Inferior parietal cortex (tissue), 1 donor: ENCODE results near the gene TMPRSS12.
"Not testable (repeated sequence)": the region's sequence is repeated elsewhere in the genome, so short reads cannot be mapped to it uniquely, and the experiment has no call there.

Source experiments
- DNase-seq: peaks from one replicate; pipeline ENCODE4 v3.0.0-alpha.2; 2016; ENCODE audit errors: extremely low spot score

The TMPRSS12 gene

GRCh38 chr12:50925920-50926319 is 83.2 kb downstream of the TMPRSS12 start:
- DNase-seq: no peak

- DNase-seq: no peak
Measured at GRCh38 chr12:50926415-50926814, 83.7 kb downstream of the TMPRSS12 start.

GRCh38 chr12:50926932-50927331 is 84.2 kb downstream of the TMPRSS12 start:
- not testable (repeated sequence) for DNase-seq

- DNase-seq: no peak
Measured at GRCh38 chr12:50927356-50927755, 84.6 kb downstream of the TMPRSS12 start.

- DNase-seq: no peak
Measured at GRCh38 chr12:50927766-50928224, 85.1 kb downstream of the TMPRSS12 start.

- DNase-seq: no peak
Measured at GRCh38 chr12:50928392-50928791, 85.7 kb downstream of the TMPRSS12 start.

GRCh38 chr12:50929831-50930230 is 87.1 kb downstream of the TMPRSS12 start:
- no peak for DNase-seq

- not testable (repeated sequence) for DNase-seq
Measured at GRCh38 chr12:50930477-50930876, 87.8 kb downstream of the TMPRSS12 start.

- no peak for DNase-seq
Measured at GRCh38 chr12:50932787-50933280, 90.1 kb downstream of the TMPRSS12 start.

- no peak for DNase-seq
Measured at GRCh38 chr12:50933459-50934124, 90.9 kb downstream of the TMPRSS12 start.

GRCh38 chr12:50934371-50934851 is 91.7 kb downstream of the TMPRSS12 start:
- no peak for DNase-seq

GRCh38 chr12:50934981-50935807 is 92.5 kb downstream of the TMPRSS12 start:
- DNase-seq: no peak

- no peak for DNase-seq
Measured at GRCh38 chr12:50936821-50937530, 94.2 kb downstream of the TMPRSS12 start.
